Urinary bladder (tissue), 4 donors: ENCODE data around the gene RAE1. TPM values are rescaled to one million over a fixed set of nuclear protein-coding genes. Genes with fewer than 3 reads are reported as not detected.

Experiments
- DNase-seq: peaks from one replicate; pipeline ENCODE4 v3.0.0-alpha.2; 2015; ENCODE audit errors: extremely low spot score
- H3K27ac ChIP-seq: one replicate; pipeline ENCODE4 v1.5.1; 2013; ENCODE audit warnings: low read depth, mild to moderate bottlenecking, moderate library complexity
- H3K36me3 ChIP-seq: one replicate; pipeline ENCODE4 v1.6.1; 2013; ENCODE audit warnings: mild to moderate bottlenecking, moderate library complexity; ENCODE audit not compliant: insufficient read depth
- H3K4me1 ChIP-seq: one replicate; pipeline ENCODE4 v1.6.1; 2013; ENCODE audit warnings: mild to moderate bottlenecking, moderate library complexity; ENCODE audit not compliant: insufficient read depth
- H3K4me3 ChIP-seq: one replicate; pipeline ENCODE4 v1.5.1; 2013; ENCODE audit warnings: low read depth, low read length
- WGBS: extraction: QIAGEN DNeasy Blood & Tissue Kit; methylation state at CpG from one replicate; pipeline ENCODE4 v1.1.7; 2013; 5-methylcytosine and 5-hydroxymethylcytosine counted together
- polyA plus RNA-seq: library from polyadenylated mRNA; stranded (reverse); fragments of 200-250 nt; gene quantifications from one replicate; pipeline ENCODE4 v1.2.3, GENCODE V29; 2013
- total RNA-seq: library from RNA; depleted of rRNA; stranded (reverse); fragments of >200 nt; gene quantifications from one replicate; pipeline ENCODE4 v1.2.3, GENCODE V29; 2014
- donor health status: healthy with polysubstance abuse.
- donor health status: healthy.

Gene RAE1
- total RNA-seq (23.6 TPM), polyA plus RNA-seq (20.4 TPM)

- no peaks in the 10 kb centered on the region for H3K36me3 ChIP-seq
- under 1% methylated on average over 64 of the region's 64 CpGs for WGBS
- peak; percentile 91 for DNase-seq
- peak within 1 kb of the TSS; percentile 83 for H3K27ac ChIP-seq
- peak within 1 kb of the TSS; percentile 84 for H3K4me3 ChIP-seq
- H3K4me1 ChIP-seq: no peaks in the 10 kb centered on the region
Measured at GRCh38 chr20:57351042-57351783, at the start of gene RAE1. TSS of gene RAE1 (plus strand) at chr20:57351255. CDS start at chr20:57354039, 2,784 bp downstream.

- no peaks in the 10 kb centered on the region for H3K36me3 ChIP-seq
- H3K4me3 ChIP-seq: no peak overlapping the region
- H3K4me1 ChIP-seq: no peaks in the 10 kb centered on the region
- no peak overlapping the region for H3K27ac ChIP-seq
- 83% methylated on average over 5 of the region's 5 CpGs for WGBS
- no peak for DNase-seq
Measured at GRCh38 chr20:57306747-57307146, 44.3 kb upstream of the RAE1 start.

- 44% methylated on average over 13 of the region's 13 CpGs for WGBS
- Histone ChIP-seq H3K27ac (no peak overlapping the region), H3K4me3 (no peak overlapping the region), H3K36me3 (no peaks in the 10 kb centered on the region), H3K4me1 (no peaks in the 10 kb centered on the region)
- DNase-seq: no peak
Measured at GRCh38 chr20:57308451-57309271, 42.4 kb upstream of the RAE1 start.

- no peak overlapping the region for H3K4me3 ChIP-seq
- H3K4me1 ChIP-seq: no peaks in the 10 kb centered on the region
- no peaks in the 10 kb centered on the region for H3K36me3 ChIP-seq
- H3K27ac ChIP-seq: no peak overlapping the region
- whole genome bisulfite sequencing: 79% methylated on average over 9 of the region's 9 CpGs
- no peak for DNase-seq
Measured at GRCh38 chr20:57309544-57310115, 41.4 kb upstream of the RAE1 start.

GRCh38 chr20:57310821-57311514 is 40.1 kb upstream of the RAE1 start:
- Histone ChIP-seq H3K27ac (no peak overlapping the region), H3K36me3 (no peaks in the 10 kb centered on the region), H3K4me1 (no peaks in the 10 kb centered on the region), H3K4me3 (no peak overlapping the region)
- 96% methylated on average over 11 of the region's 11 CpGs for WGBS
- DNase-seq: no peak

- DNase-seq: no peak
- H3K4me3 ChIP-seq: no peak overlapping the region
- H3K36me3 ChIP-seq: no peaks in the 10 kb centered on the region
- 93% methylated on average over 6 of the region's 6 CpGs for WGBS
- no peak overlapping the region for H3K27ac ChIP-seq
- H3K4me1 ChIP-seq: peaks cover 2% of the 10 kb centered on the region
Measured at GRCh38 chr20:57312138-57312537, 38.9 kb upstream of the RAE1 start.

- Histone ChIP-seq H3K36me3 (no peaks in the 10 kb centered on the region), H3K27ac (no peak overlapping the region), H3K4me3 (no peak overlapping the region), H3K4me1 (peaks cover 2% of the 10 kb centered on the region)
- DNase-seq: no peak
- 64% methylated on average over 5 of the region's 5 CpGs for WGBS
Measured at GRCh38 chr20:57313230-57313629, 37.8 kb upstream of the RAE1 start.

- WGBS: 90% methylated on average over 5 of the region's 5 CpGs
- no peak for DNase-seq
- no peaks in the 10 kb centered on the region for H3K36me3 ChIP-seq
- no peak overlapping the region for H3K27ac ChIP-seq
- H3K4me1 ChIP-seq: peaks cover 2% of the 10 kb centered on the region
- H3K4me3 ChIP-seq: no peak overlapping the region
Measured at GRCh38 chr20:57313951-57314350, 37.1 kb upstream of the RAE1 start.

- Histone ChIP-seq H3K27ac (no peak overlapping the region), H3K36me3 (no peaks in the 10 kb centered on the region), H3K4me1 (peaks cover 2% of the 10 kb centered on the region), H3K4me3 (no peak overlapping the region)
- no peak for DNase-seq
- 83% methylated on average over 8 of the region's 8 CpGs for WGBS
Measured at GRCh38 chr20:57315083-57315975, 35.7 kb upstream of the RAE1 start.

GRCh38 chr20:57315976-57316480 is 35.0 kb upstream of the RAE1 start:
- no peak for DNase-seq

GRCh38 chr20:57316795-57317201 is 34.3 kb upstream of the RAE1 start:
- H3K4me1 ChIP-seq: peaks cover 2% of the 10 kb centered on the region
- no peak overlapping the region for H3K4me3 ChIP-seq
- no peak overlapping the region for H3K27ac ChIP-seq
- H3K36me3 ChIP-seq: no peaks in the 10 kb centered on the region
- no peak for DNase-seq
- 59% methylated on average over 9 of the region's 9 CpGs for WGBS

More at GRCh38 chr20:57315976-57316480, 35.0 kb upstream of the RAE1 start:
- Histone ChIP-seq H3K4me1 (peaks cover 2% of the 10 kb centered on the region), H3K27ac (no peak overlapping the region), H3K36me3 (no peaks in the 10 kb centered on the region), H3K4me3 (no peak overlapping the region)
- WGBS: 90% methylated on average over 8 of the region's 8 CpGs

GRCh38 chr20:57317316-57317788 is 33.7 kb upstream of the RAE1 start:
- 91% methylated on average over 8 of the region's 8 CpGs for WGBS
- no peak overlapping the region for H3K27ac ChIP-seq
- DNase-seq: no peak
- H3K4me3 ChIP-seq: no peak overlapping the region
- H3K36me3 ChIP-seq: no peaks in the 10 kb centered on the region
- peaks cover 2% of the 10 kb centered on the region for H3K4me1 ChIP-seq
